ENCODE results near the gene SIGLEC5. TPM values are rescaled to one million over a fixed set of nuclear protein-coding genes. Genes with fewer than 3 reads are reported as not detected.
A peak's percentile ranks its signal among the peaks of the same experiment; 100 is the strongest.

The SIGLEC5 gene
- polyA plus RNA-seq, 1 of the 3 experiments (the other 2 are of a cell fraction) = not detected

DNA sequence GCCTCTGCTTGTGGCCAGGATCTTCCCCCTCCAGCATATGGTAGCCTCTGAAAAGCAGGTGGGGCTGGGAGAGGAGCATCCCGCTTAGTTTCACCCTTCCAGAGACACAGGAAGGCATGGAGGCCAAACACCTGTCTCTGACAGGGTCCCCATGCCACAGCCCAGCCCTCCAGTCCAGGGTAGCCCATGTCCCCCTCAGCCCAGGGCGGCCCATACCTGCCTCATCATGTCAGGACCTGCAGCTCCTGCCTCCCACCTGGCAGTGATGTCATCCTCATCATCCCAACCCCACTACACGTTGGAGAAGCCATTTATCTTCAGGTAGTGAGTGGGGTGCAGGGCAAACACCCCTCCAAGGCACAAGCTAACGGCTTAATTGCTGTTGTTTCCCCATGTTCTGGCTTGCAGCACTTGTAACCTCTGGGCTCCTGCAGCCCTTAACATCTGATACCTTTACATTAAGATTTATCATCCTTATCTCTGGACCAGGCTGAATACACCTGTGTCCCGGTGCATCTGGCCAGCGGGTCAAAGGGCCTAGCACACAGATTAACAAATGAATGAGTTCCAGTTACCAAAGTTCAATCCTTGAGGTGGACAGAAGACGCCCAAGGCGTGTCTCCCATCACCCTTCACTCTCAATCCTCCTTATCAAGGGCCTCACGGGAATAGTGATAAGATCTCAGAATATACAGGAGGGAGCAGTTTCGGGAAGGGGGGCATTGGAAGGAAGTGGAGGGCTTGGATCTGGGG is 36.9 kb downstream of the SIGLEC5 start:
- Histone ChIP-seq H4K20me1 (ENCODE audit: insufficient read depth) (no peaks in the 10 kb centered on the region), H2AFZ (ENCODE audit: low read depth) (peak overlapping the region; percentile 97), H3K27ac (ENCODE audit: low read depth in 2 of 2, low read length in 1 of 2) (peak overlapping the region in 1 of 2 experiments; percentile 82; a peak in 2 of 4 replicates), H3K9me2 (no peaks in the 10 kb centered on the region), H3K4me1 (ENCODE audit: control insufficient read depth in 1 of 2, insufficient read depth in 2 of 2, low read depth in 1 of 2, low read length in 1 of 2) (peaks cover 0 to 20% of the 10 kb centered on the region in 2 experiments; a peak in 1 of 4 replicates), H3K27me3 (ENCODE audit: insufficient read depth) (no peaks in the 10 kb centered on the region), H3K79me2 (ENCODE audit: insufficient read depth) (no peaks in the 10 kb centered on the region), H3K9me3 (no peaks in the 10 kb centered on the region), H3K4me3 (ENCODE audit: low read depth in 2 of 2, low read length in 1 of 2) (peak overlapping the region; percentile 79 to 82), H3K36me3 (replicated peaks in 1 of 2; ENCODE audit: control insufficient read depth in 1 of 2, insufficient read depth in 2 of 2, low read length in 1 of 2) (peaks cover 0 to 15% of the 10 kb centered on the region in 2 experiments), H3K4me2 (peak overlapping the region; percentile 93), H3F3A (replicated peaks; ENCODE audit: insufficient read depth) (no peaks in the 10 kb centered on the region), H3K9ac (peak overlapping the region; percentile 45)
- WGBS (ENCODE audit: low lambda C conversion rate) = 14% methylated on average over 8 of the region's 10 CpGs
- CTCF ChIA-PET = no interaction called here
- peak; percentile 54; the same call in 1 of the 2 replicates for TF ChIP-seq GATA2 (CRISPR knock-in tag; IDR thresholded peaks at IDR 0.05)
- no peak for TF ChIP-seq FOSL2 (IDR thresholded peaks at IDR 0.05; ENCODE audit: borderline replicate concordance, low read depth)
- DNase-seq = no peak
- POLR2A ChIA-PET = interaction anchor here (1.6 kb wide), 1 partner anchor 22 kb away, joined by 6 read pairs; the partner anchor contains the start of gene ZNF175

GRCh38 chr19:51592521-51592920 is 37.7 kb downstream of the SIGLEC5 start:
- TF ChIP-seq MEF2A (IDR thresholded peaks at IDR 0.05; ENCODE audit: borderline replicate concordance, low read depth) = no peak
- no peak for TF ChIP-seq IRF3 (IDR thresholded peaks at IDR 0.05; ENCODE audit: low read depth, low read length)
- no peak for TF ChIP-seq FOXJ3 (CRISPR knock-in tag; IDR thresholded peaks at IDR 0.05)
- TF ChIP-seq EZH2phosphoT487 (IDR thresholded peaks at IDR 0.05; ENCODE audit: borderline replicate concordance, low read depth) = no peak
- TF ChIP-seq, protein P1, sequence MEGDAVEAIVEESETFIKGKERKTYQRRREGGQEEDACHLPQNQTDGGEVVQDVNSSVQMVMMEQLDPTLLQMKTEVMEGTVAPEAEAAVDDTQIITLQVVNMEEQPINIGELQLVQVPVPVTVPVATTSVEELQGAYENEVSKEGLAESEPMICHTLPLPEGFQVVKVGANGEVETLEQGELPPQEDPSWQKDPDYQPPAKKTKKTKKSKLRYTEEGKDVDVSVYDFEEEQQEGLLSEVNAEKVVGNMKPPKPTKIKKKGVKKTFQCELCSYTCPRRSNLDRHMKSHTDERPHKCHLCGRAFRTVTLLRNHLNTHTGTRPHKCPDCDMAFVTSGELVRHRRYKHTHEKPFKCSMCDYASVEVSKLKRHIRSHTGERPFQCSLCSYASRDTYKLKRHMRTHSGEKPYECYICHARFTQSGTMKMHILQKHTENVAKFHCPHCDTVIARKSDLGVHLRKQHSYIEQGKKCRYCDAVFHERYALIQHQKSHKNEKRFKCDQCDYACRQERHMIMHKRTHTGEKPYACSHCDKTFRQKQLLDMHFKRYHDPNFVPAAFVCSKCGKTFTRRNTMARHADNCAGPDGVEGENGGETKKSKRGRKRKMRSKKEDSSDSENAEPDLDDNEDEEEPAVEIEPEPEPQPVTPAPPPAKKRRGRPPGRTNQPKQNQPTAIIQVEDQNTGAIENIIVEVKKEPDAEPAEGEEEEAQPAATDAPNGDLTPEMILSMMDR (IDR thresholded peaks at IDR 0.05) = no peak
- TF ChIP-seq, protein P2, sequence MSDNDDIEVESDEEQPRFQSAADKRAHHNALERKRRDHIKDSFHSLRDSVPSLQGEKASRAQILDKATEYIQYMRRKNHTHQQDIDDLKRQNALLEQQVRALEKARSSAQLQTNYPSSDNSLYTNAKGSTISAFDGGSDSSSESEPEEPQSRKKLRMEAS (IDR thresholded peaks at IDR 0.05; ENCODE audit: low read depth) = no peak
- no peak for TF ChIP-seq GABPA (IDR thresholded peaks at IDR 0.05; ENCODE audit: low read depth)
- TF ChIP-seq, protein P3, sequence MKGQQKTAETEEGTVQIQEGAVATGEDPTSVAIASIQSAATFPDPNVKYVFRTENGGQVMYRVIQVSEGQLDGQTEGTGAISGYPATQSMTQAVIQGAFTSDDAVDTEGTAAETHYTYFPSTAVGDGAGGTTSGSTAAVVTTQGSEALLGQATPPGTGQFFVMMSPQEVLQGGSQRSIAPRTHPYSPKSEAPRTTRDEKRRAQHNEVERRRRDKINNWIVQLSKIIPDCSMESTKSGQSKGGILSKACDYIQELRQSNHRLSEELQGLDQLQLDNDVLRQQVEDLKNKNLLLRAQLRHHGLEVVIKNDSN (IDR thresholded peaks at IDR 0.05; ENCODE audit: borderline replicate concordance, low read depth) = no peak
- TF ChIP-seq ZBTB33 (IDR thresholded peaks at IDR 0.05; ENCODE audit: borderline replicate concordance, low read depth) = no peak
- no peak for TF ChIP-seq EP300 (IDR thresholded peaks at IDR 0.05; ENCODE audit: borderline replicate concordance in 1 of 2, low read depth in 1 of 2, low read length in 1 of 2)
- TF ChIP-seq GATA2 (CRISPR knock-in tag; IDR thresholded peaks at IDR 0.05) = no peak
- no peak for TF ChIP-seq SMC3 (IDR thresholded peaks at IDR 0.05; ENCODE audit: low read depth, low read length)
- TF ChIP-seq FOSL2 (IDR thresholded peaks at IDR 0.05; ENCODE audit: borderline replicate concordance, low read depth) = no peak
- no peak for TF ChIP-seq RCOR1 (IDR thresholded peaks at IDR 0.05; ENCODE audit: low read length)
- POLR2A ChIA-PET = no interaction called here
- H3K4me3 ChIP-seq (ENCODE audit: low read depth in 2 of 2, low read length in 1 of 2) = no peak overlapping the region
- no peak overlapping the region for H3K27ac ChIP-seq (ENCODE audit: low read depth in 2 of 2, low read length in 1 of 2)
- DNase-seq = no peak
- peaks cover 7 to 23% of the 10 kb centered on the region in 2 experiments for H3K36me3 ChIP-seq (replicated peaks in 1 of 2; ENCODE audit: control insufficient read depth in 1 of 2, insufficient read depth in 2 of 2, low read length in 1 of 2)
- no peaks in the 10 kb centered on the region for H3K9me2 ChIP-seq
- CTCF ChIA-PET = no interaction called here
- no peak overlapping the region for H3K9ac ChIP-seq
- WGBS (ENCODE audit: low lambda C conversion rate) = 54% methylated on average over 1 of the region's 1 CpG
- no peak overlapping the region for H2AFZ ChIP-seq (ENCODE audit: low read depth)
- peaks cover 0 to 20% of the 10 kb centered on the region in 2 experiments; a peak in 1 of 4 replicates for H3K4me1 ChIP-seq (ENCODE audit: control insufficient read depth in 1 of 2, insufficient read depth in 2 of 2, low read depth in 1 of 2, low read length in 1 of 2)
- H3K9me3 ChIP-seq = 0 out of 2 replicates have a peak, but pooled peaks cover 4% of the 10 kb centered on the region
- no peaks in the 10 kb centered on the region for H3K79me2 ChIP-seq (ENCODE audit: insufficient read depth)
- H3F3A ChIP-seq (replicated peaks; ENCODE audit: insufficient read depth) = no peaks in the 10 kb centered on the region
- no peaks in the 10 kb centered on the region for H4K20me1 ChIP-seq (ENCODE audit: insufficient read depth)
- no peak overlapping the region for H3K4me2 ChIP-seq
- no peaks in the 10 kb centered on the region for H3K27me3 ChIP-seq (ENCODE audit: insufficient read depth)
